ENCODE data around the gene ALG9.
A peak's percentile ranks its signal among the peaks of the same experiment; 100 is the strongest.

The ALG9 gene

GRCh38 chr11:111913997-111914396, 42.6 kb upstream of the ALG9 start:
- no peak for TF ChIP-seq CTCF (IDR thresholded peaks at IDR 0.05; ENCODE audit: low read depth, low read length, missing control alignments)
- DNase-seq (ENCODE audit: extremely low read depth, low read depth), result no peak
- H3K4me3 ChIP-seq (replicated peaks; ENCODE audit: low read depth, low read length), result no peak overlapping the region

GRCh38 chr11:111913031-111913861, 41.9 kb upstream of the ALG9 start:
- H3K4me3 ChIP-seq (replicated peaks; ENCODE audit: low read depth, low read length), result no peak overlapping the region
- no peak for DNase-seq (ENCODE audit: extremely low read depth, low read depth)
- no peak for TF ChIP-seq CTCF (IDR thresholded peaks at IDR 0.05; ENCODE audit: low read depth, low read length, missing control alignments)

DNA sequence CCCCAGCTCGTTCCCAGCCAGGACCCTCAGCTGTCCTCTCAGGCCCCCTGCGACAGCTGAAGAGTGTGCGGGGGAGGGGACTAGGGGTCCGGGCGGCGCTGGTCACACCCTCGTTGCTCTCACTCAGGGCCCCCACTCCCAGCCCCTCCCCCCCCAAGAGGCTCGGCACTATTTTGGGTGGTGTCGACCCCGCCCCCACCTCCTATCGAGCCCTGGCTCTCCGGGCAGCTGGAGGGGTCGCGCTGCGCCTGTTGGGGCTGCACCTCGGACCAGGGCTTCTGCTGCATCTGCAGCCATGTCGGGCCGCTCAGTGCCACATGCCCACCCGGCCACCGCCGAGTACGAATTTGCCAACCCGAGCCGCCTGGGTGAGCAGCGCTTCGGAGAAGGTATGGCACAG, 41.2 kb upstream of the ALG9 start, which contains the start of gene HSPB2:
Gene HSPB2, plus strand, starts transcription at position 200 of the 400 bp plus-strand sequence. Its CDS starts 96 bp downstream, at position 296.
- no peak for DNase-seq (ENCODE audit: extremely low read depth, low read depth)
- no peak for TF ChIP-seq CTCF (IDR thresholded peaks at IDR 0.05; ENCODE audit: low read depth, low read length, missing control alignments)
- H3K4me3 ChIP-seq (replicated peaks; ENCODE audit: low read depth, low read length), result no peak within 1 kb of the TSS

GRCh38 chr11:111911563-111912401, 40.4 kb upstream of the ALG9 start, which contains the start of gene CRYAB:
Gene CRYAB, minus strand, starts transcription at chr11:111911770. Its CDS starts 46 bp downstream, at chr11:111911724.
- DNase-seq (ENCODE audit: extremely low read depth, low read depth), result peak; percentile 36
- no peak for TF ChIP-seq CTCF (IDR thresholded peaks at IDR 0.05; ENCODE audit: low read depth, low read length, missing control alignments)
- H3K4me3 ChIP-seq (replicated peaks; ENCODE audit: low read depth, low read length), result no peak within 1 kb of the TSS

DNA sequence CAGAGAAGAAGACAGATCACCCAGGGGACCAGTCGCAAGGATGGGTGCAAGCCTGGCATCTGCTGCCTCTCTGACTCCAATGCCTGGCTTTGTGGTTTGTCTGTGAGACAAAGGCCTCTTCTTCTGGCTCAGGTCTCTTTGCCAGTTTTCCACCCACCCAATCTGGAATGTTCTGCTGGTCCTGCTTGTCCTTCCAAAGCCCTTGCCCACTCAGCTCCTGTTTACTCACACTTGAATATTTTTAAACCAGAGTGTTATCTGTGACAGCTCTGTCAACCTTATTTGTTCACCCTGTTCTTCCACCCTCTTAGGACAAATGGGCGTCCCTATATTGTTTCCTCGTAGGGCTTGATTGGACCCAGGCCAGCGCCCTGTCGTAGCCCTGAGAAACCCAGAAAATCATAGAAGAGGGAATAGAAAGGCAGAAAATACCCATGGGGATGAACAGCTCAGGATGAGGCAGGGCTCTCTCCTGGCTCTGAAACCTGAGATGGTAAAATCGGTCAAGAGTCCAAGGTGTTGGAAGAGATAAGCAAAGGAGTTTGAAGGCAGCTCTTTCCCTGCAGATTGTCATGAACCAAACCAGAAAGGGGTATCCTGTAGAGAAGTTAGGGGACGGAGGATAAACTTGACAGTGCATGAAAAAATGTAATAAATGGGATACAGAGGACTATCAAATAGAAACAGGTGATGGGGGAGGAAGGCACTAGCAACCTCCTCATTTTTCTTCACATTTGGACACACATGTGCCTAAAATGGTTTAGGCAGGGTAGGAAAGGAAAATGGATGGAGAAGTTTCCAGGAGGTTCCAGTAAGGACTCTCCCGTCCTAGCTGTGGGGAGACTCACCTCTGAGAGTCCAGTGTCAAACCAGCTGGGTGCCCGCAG, 39.5 kb upstream of the ALG9 start:
- H3K4me3 ChIP-seq (replicated peaks; ENCODE audit: low read depth, low read length), result no peak overlapping the region
- TF ChIP-seq CTCF (IDR thresholded peaks at IDR 0.05; ENCODE audit: low read depth, low read length, missing control alignments), result no peak
- no peak for DNase-seq (ENCODE audit: extremely low read depth, low read depth)

DNA sequence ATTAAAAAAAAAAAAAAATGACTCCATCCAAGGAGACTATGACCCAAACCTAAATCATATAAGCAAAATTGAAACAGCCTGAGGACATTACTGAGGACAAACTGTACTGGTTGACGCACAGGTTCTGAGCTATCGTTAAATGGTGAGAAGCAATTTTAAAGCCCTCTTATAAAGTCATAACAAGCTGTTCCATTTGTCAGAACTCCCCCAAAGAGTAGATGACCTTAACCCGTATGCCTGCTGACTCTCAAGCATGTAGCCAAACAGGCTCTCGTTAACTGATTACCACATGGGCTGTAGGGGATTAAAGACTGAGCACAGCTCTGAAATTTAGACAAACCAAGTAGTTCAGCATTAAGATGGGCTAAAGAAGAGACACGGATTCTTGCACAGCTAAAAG, 38.0 kb upstream of the ALG9 start:
- TF ChIP-seq CTCF (IDR thresholded peaks at IDR 0.05; ENCODE audit: low read depth, low read length, missing control alignments), result no peak
- no peak overlapping the region for H3K4me3 ChIP-seq (replicated peaks; ENCODE audit: low read depth, low read length)
- no peak for DNase-seq (ENCODE audit: extremely low read depth, low read depth)

Measured in HFF-Myc (cell line).